NK-92 treated with Interleukin-12 subunit alpha and Interleukin-12 subunit beta, amount 100 ng/mL, for 24 hours (cell line): Measurements from ENCODE around the gene HIRA.
"Not testable (repeated sequence)": the region's sequence is repeated elsewhere in the genome, so short reads cannot be mapped to it uniquely, and the experiment has no call there.

ENCODE experiments used
- DNase-seq: peaks from one replicate; lab custom pipeline; 2025; lab: John Stamatoyannopoulos, UW

The HIRA gene

DNA sequence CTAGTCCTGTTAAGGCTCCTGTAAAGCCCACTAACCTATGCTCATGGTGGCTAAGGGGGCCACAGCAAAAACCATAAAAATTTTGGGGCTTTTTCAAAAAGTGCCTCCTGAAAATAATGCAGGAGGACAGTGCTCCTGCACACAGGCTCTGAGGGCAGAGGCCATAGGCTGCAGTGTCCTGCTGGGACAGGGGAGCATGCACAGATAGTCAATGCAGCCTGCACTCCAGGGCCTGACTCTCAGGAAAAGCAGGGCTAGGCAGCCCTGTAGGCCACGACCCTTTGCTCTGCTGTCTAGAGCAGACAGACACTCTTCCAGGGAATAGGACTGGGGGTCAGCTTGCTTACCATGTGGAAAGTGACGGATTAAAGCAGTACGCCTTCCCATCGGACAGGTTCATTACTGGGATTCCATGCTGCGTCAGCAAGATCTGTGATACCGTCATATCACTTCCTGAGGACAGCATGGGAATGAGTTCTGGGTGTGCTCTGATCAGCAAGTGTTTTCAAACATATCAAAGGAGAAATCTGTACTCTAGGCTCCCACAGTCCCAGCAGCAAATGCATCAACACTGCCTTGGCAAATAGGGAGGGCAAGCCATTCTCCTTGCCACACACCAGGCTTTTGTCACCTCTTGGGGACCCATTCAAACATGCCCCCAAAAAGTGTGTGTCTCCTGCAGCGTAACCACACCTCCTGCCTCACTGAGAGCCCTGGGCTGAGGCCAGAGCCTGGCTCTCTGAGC is 75.9 kb downstream of the HIRA start:
- no peak for DNase-seq

DNA sequence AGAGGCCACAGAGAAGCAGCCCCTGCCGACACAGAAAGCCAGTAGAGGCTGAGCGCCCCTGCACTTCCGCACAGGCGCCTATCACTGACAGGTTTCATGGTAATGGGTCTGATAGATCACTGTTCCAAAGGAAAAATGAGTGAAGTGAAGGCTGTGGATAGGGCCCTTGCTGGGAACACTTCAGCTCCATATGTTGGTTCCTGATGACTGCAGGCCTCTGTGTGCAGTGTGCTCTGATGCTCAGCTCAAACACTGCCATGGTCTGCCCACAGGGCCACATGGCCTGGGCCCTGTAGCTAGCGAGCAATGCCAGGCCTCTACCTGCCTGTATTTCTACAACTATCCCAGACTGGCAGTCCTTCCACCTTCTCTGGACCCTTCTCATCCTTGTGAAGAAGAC is 77.3 kb downstream of the HIRA start:
- no peak for DNase-seq

DNA sequence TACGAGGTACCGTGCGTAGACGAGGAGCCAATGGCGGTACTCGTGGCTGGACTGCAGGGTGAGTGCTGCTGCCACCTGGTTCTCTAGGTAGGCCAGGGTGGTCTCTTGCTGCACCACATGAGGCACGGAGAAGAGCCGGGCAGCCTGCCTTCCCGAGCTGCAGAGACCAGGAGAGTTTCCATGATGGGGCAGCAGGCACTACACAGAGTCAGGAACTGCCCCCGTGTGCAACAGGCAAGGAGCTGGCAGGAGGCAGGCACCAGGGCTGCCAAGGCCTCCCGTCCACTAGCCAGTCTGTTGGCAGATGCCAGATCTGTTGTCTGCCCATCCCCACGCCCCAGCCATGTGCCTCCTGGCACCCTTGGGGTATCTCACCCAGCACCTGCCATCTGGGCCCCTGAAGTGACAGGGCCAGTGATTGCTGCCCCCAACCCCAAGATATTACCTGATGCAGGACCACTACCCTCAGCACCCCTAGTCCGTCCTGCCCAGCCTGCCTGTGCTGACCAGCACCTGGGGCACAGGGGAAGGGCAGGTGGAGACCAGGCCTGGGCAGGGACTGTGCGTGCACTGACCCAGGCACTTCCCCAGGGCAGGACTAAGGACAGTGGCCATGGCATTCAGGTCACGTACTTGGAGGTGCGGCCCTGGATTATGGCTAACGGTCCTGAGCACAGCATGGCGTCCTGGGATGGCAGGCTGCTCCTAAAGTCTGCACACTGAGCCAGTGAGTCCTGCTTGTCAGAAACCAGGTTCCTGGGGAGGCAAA is 78.0 kb downstream of the HIRA start:
- DNase-seq: no peak

DNA sequence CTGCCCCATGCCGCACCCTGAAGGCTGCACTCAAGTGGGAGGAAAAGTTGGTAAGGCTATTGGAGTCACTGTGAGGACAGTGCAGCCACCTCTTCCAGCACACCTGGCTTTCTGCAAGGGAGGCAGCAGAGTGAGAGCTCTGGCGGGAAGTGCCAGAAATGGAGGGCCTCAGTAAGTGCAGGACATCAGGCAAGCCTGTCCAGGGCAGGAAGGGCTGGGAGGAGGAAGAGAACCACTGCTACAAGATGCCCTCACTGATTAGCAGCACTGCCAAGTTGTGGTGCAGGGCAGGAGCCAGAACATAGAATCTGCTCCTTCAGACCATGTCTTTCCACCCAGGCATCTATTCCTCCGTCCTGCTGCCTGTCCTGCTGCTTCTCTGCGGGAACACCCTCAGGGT is 78.8 kb downstream of the HIRA start:
- no peak for DNase-seq

DNA sequence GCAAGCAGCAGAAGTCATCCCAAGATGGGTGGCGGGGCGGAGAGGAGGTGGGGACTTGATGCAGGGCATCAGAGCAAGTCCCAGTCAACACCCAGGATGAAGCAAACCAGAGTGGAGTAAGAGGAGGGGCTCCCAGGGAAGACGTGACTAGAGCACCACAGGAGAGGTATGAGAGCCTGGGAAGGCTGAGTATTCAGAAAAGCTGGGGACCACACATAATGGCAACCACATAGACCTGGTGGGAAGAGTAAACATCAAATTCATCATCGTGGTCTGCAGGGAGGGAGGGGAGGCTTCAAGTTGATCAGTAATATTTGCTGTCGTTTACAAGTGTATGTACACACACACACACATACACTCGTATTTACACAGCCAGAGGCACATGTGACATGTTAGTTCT is 79.3 kb downstream of the HIRA start:
- DNase-seq: no peak

DNA sequence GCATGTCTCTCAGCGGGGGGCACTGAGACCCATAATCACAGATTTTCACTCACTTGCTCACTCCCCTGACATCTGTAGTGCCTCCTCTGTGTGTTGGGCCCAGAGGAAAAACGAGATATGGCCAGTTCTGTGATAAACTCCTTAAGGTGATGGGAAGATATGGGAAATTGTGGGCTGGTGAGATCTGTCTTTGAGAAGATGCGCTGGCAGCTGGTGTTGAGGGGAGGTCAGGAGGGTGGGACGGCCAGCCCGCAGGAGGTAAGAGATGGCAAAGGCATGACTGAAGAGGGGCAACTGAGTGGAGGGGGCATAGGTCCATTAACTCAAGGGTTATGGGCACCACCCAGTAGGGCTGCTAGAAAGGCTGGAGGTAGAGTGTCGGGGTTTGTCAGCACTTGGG is 79.9 kb downstream of the HIRA start:
- DNase-seq: no peak

DNA sequence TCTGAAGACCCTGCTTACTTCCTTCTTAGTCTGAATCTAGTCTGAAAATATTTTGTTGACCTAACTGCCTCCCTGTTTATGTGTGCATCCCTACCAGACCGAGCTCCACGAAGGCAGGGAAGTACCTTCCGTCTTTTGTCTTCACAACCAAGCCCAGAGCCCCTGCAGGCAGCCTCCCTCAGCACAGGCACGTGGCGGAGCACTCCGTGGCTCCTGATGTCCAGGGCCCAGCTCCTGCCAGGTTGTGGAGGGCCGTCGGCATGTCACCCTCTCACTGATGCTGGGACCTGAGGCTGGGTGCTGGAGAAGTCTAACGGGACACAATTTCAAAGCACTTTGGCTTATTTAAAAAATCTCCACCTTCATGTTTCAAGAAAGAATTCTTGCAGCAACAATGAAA is 80.6 kb downstream of the HIRA start:
- DNase-seq: no peak

DNA sequence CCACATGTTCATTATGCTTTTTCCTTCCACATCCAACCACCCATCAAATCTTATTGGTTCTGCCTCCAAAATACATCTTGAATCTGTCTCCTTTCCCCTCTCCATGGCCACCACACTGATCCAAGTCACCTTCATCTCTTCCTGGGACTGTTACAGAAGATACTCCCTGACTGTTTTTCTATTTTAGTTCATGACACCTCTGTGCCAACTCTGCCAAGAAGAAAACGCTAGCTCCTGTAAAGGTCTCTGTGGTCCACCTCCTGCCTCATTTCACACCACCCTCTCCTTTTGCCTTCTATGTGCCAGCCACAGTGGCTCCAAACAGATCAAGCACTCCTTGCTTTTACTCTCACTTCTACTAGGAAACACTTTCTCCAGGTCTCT is 81.1 kb downstream of the HIRA start:
- DNase-seq: no peak

DNA sequence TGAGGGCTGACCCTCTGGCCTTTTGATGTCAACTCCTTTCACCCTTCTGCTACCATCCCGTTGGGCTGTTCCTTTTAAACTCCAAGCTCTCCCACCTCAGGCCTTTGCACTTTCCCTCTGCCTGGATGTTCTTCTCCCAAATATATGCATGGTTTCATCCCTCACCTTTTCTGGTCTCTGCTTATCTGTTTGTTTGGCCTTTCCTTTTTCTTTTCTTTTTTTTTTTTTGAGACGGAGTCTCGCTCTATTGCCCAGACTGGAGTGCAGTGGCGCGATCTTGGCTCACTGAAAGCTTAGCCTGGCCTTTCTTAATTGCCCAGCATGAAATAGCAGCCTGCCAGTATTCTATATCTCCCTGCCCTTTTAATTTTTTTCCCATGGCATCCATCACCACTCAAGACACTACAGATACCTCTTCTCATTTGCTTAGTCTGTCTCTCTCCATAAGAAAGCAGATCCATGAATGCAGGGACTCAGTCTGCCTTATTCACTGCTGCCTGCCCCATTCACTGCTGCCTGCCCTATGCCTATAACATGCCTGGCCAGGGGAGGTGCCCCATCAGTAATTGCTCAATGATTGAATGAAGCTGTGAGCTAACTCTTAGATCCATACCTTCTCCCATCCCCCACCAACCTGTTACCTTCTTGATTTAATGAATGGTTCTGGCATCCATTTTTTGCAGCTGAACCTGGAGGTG is 81.6 kb downstream of the HIRA start:
- no peak for DNase-seq

DNA sequence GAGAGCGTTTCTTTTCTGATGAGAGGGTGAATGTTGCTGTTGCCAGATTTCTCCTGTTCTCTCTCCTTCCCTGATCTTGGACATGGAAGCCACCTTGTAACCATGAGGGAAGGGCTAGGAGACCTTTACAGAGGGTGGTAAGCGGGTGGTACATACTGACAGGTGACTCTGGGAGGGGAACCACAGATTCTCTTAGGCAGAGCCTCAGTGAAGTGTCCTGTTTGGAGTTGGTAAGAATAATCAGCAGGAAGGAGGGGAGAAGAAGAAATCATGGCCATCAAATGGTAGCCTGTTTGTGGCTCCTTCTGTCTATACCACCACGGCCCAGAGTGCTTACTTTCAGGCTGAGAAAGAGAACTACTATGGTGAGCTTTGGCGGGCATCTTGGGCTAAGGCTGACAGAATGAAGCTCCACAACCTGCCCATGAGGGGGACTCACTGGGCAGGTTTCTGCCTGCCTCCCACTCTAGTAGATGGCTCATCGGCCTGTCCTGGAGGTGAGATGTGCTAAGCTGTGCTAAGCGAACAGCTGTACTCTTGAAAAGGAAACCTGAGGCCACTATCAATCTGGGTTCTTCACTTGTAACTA is 84.8 kb downstream of the HIRA start:
- DNase-seq: no peak

DNA sequence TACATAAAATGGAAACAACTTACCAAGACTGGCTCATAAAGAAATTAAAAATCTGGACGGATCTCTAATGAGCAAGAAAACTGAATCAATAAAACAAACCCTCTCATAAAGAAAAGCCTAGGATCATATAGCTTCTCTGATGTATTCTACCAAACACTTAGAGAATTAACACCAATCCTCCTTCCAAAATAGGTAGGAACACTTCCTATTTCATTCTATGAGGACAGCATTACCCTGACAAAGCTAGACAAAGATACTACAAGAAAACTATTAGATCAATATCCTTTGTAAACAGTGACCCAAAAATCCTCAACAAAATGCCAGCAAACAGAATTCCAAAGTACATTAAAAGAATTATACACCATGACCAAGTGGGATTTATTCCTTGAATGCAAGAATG is 87.1 kb downstream of the HIRA start:
- no peak for DNase-seq

DNA sequence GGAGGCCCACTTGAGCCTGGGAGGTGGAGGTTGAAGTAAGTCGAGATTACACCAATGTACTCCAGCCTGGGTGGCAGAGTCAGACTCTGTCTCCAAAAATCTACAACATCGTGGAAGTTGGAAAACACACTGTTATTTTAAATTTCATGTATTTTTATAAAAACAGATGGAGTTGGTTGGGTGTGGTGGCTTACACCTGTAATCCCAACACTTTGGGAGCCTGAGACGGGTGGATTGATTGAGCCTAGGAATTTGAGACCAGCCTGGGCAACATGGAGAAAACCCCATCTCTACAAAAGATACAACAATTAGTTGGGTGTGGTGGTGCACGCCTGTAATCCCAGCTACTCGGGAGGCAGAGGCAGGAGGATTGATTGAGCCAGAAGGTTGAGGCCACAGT is 88.1 kb downstream of the HIRA start:
- no peak for DNase-seq

DNA sequence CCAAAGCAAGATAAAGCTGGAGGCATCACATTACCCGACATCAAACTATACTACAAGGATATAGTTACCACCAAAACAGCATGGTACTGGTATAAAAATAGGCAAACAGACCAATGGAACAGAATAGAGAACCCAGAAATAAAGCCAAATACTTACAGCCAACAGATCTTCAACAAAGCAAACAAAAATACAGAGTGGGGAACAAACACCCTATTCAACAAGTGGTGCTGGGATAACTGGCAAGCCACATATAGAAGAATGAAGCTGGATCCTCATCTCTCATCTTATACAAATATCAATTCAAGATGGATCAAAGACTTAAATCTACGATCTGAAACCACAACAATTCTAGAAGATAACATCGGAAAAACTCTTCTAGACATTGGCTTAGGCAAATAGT is 90.0 kb downstream of the HIRA start:
- DNase-seq: no peak

DNA sequence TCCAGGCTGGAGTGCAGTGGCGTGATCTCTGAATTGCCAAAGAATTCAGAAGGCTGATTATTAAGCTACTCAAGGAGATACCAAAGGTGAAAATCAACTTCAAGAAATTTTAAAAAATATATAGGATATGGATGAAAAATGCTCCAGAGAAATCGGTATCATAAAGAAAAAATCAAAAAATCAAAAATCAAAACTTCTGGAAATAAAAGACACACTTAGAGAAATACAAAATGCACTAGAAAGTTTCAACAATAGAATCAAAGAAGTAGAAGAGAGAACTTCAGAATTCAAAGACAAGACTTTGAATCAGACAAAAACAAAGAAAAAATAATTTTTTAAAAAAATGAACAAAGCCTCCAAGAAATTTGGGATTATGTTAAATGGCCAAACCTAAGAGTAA is 94.4 kb downstream of the HIRA start:
- DNase-seq: no peak

DNA sequence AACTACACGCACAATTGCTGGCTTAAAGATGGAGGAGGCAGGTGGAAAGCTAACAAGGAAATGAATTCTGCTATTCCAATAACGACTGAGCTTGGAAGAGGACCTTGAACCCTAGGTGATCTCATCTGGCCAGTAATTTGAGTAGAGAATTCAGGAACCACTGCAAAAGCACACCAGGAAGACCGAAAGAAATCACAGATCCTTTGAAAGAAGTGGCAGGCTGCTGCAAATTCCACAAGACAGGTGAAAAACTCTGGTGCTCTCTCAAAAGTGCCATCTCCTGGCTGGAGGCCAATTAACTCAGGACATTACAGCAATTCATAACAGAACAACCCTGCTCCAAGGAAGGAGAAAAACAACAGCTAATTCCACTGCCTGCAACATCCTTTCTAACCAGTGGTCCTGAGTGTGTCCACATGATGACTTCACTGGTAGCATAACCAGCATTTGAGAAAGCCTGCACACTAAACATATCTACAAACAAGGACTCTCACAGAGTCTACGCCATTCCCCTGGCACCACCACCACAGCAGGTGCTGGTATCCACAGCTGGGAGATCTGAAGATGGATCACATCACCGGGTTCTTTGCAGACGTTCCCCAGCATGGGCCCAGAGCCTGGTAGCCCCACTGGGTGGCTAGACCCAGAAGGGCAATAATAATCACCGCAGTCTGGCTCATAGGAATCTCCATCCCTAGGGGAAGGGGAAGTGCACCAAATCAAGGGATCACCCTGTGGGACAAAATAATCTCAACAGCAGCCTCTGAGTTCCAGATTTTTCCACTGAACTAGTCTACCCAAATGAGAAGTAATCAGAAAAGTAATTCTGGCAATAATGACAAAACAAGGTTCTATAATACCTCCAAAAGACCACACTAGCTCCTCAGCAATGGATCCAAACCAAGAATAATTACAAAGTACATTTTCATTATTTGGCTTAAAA is 95.1 kb downstream of the HIRA start:
- no peak for DNase-seq

DNA sequence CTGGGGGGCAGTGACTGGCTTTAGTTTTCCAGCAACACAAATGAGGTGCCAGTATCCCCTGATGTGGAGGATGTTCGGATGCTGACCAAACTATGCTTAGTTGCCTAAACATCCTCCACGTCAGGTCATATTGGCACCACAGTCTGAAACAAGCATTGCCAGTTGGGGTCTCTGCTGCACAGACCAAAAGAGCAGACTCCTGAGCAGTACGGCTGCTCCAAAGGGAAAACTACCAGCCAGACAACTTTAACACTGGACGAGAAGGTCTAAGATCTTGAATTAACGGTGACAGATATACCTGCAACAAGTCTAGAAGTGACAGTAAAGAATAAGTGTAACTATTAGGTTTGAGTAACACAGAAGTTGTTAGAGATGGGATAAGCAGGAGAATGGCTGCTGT is 99.6 kb downstream of the HIRA start:
- no peak for DNase-seq

DNA sequence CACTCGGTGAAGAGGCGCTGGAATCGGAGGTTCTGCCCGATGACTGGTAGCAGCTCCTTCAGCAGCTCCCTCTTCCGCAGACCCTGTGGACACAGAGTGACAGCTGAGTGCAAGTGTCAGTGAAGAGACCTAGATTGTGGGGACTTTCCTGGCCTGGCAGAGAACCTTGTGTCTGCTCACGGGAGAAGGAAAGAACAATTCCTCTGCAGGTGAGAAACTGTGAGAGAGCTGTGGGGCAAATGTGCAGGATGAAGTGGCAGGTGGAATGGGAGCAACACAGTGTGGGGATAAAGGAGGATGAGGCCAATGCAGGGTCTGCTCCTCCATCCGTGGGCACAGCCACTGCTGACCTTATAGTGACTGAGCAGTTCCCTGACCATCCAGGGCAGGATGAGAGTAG is 100.1 kb downstream of the HIRA start:
- no peak for DNase-seq

DNA sequence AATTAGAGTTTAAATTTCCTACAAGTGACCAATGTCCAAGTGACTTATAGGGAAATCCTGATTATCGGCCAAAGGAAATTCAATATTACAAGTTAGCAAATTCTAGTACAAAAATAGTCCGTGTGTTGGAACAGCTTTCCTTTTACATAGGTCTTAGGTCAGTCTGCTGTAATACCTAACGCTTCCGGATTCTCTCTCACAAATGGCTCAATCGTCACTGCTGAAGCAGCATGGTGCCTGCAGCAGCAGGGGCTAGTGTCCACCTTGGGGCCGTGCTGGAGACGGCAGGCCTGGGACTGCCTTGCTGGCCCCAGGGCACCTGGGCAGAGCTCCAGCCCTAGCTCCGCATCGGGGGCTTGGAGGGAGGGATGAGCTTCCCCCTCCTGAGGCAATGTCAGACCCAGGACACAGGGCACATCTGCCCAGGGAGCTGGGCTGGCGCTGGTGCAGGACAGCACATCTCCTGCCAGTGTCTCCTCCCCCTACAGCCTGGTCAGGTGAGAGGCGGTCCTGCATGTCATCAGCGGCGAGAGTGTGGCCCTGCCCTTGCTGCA is 100.6 kb downstream of the HIRA start:
- no peak for DNase-seq

DNA sequence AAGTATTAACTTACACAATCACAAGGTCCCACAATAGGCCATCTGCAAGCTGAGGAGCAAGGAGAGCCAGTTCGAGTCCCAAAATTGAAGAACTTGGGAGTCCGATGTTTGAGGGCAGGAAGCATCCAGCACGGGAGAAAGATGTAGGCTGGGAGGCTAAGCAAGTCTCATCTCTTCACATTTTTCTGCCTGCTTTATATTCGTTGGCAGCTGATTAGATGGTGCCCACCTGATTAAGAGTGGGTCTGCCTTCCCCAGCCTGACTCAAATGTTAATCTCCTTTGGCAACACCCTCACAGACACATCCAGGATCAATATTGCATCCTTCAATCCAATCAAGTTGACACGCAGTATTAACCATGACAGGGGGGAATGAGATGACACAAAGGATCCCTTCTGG is 101.3 kb downstream of the HIRA start:
- DNase-seq: not testable (repeated sequence)

DNA sequence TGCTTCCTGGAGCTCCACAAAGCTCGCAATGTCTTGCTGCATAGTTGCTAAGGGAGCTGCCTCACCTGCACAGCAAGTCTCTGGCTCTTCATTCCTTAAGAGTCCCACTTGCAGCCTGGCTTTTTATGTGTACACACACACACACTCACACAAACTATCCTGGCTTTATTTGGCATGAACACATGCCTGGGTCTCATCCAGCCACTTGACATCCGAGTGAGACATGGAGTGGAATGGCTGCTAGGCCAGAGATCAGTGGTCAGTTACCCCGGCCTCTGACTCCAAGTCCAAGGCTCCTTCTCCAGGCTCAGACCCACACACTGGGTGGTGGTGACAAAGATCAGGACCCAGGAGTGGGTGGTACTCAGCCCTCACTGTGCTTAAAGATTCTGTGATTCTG is 102.1 kb downstream of the HIRA start:
- DNase-seq: no peak

DNA sequence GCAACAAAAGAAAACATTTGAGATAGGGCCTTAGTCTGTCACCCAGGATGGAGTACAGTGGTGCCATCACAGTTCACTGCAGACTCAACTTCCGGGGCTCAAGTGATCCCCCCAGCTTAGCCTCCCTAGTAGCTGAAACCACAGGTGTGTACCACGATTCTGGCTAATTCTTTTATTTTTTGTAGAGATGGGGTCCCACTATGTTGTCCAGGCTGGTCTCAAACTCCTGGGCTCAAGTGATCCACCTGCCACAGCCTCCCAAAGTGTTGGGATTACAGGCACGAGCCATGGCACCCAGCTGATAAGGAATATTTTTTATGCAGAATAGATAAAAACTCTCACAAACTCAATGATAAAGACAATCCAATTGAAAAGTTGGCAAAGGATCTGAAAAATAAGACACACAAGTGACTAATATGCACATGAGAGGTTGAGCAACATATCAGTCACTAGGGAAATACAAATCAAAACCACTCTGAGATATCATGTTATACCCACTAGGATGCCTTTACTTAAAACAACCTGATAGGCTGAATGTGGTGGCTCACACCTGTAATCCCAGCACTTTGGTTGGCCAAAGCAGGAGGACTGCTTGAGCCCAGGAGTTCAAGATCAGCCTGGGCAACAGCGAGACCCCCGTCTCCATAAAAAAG is 106.1 kb downstream of the HIRA start:
- DNase-seq: no peak
